NCI-H69 (cell line): Measurements from ENCODE around the gene ZNF225.
"Not testable (repeated sequence)": the region's sequence is repeated elsewhere in the genome, so short reads cannot be mapped to it uniquely, and the experiment has no call there.

Experiments
- DNase-seq: peaks from one replicate; lab custom pipeline; 2025; lab: John Stamatoyannopoulos, UW

Gene ZNF225

DNA sequence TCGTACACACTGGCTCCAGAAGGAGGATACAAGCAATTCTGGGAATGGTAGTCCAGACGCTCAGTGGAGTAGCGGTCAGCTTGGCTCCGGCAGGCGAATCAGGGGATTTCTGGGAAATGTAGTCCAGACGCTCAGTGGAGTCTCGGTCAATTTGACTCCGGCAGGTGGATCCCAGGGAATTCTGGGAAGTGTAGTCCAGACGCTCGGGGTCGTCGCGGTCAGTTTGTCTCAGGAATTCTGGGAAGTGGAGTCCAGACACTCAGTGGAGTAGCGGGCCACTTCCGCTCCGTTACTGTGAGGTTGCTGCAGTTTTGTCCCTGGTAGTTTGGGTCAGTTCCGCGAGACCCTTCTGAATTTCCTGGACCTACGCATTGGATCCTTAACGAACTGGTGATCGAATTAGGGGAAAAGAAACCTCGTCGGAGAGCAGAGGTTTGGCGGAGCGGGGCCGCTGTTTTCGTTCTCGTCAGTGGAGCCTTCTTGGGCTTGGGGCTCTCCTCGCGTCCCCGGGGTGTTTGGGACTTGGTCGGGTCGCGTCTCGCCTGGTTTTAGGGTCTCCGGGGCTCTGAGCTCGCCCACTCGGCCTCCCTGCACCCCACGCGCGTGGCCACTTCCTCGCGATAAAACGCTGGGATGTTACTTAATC is at the start of gene ZNF225:
ZNF225 (plus strand) TSS at position 262 of the 646 bp plus-strand sequence. CDS start 2,429 bp downstream, outside the sequence.
- DNase-seq: peak; percentile 99

DNA sequence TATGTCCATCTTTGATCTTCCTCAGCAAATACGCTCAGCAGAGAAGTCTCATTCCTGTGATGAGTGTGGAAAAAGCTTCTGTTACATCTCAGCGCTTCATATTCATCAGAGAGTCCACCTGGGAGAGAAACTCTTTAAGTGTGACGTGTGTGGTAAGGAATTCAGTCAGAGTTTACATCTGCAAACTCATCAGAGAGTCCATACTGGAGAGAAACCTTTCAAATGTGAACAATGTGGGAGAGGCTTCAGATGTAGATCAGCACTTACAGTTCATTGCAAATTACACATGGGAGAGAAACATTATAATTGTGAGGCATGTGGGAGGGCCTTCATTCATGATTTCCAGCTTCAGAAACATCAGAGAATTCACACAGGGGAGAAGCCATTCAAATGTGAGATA is 46.9 kb upstream of the ZNF225 start:
- DNase-seq: no peak

GRCh38 chr19:44069415-44069814 is 43.8 kb upstream of the ZNF225 start:
- no peak for DNase-seq

DNA sequence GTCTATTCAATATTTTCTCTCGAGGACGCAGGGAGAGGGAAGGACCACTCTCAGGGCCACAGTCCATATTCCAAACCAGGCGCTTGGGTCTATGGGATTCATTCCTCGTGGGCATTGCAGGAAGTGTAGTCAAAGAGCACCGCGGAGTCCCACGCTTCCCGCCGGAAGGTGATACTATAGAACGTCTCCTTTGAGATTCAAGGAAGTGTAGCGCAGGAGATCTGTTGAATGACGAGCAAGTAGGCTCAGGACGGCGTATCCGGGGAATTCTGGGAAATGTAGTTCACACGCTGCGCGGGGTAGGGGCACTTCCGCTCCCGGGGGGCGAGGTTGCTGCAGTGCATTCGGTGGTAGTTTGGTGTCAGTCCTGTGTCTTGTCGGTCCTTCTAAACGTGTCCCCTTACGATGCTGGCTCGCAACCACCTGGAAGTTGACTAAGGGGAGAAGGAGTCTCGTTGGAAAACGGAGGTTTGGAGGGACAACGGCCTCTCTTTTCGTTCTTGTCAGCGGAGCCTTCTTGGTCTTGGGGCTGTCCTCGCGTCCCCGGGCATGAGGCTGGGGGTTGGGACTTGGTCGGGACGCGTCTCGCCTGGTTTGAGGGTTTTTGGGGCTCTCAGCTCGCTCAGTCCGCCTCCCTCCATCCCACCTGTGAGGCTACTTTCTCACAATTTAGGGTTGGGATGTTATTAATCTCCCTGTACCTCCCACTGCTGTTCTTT is 41.2 kb upstream of the ZNF225 start, which contains the start of gene ZNF284:
ZNF284 (plus strand) TSS at position 336 of the 719 bp plus-strand sequence. CDS start 4,231 bp downstream, outside the sequence.
- peak; percentile 98 for DNase-seq

- peak; percentile 30 for DNase-seq
Observed at GRCh38 chr19:44072543-44073401, 40.4 kb upstream of the ZNF225 start.

DNA sequence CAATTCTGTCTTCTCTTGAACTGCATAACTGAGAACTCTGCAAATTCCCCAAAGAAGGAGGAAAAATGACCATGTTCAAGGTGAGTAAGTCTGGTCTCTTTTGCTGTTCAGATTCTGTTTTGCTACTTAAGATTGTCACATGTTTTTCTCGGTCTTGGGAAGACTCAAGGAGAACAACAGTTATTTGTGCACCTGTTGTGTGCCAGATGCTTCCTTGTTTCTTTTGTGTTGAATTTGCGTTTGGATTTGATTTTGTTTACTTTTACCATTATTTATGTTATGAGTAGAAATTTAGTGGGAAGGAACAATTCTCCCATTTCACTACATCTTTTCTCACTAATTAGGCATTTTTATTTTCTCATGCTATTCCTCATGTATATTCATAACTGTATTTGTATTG is 36.9 kb upstream of the ZNF225 start:
- DNase-seq: no peak

DNA sequence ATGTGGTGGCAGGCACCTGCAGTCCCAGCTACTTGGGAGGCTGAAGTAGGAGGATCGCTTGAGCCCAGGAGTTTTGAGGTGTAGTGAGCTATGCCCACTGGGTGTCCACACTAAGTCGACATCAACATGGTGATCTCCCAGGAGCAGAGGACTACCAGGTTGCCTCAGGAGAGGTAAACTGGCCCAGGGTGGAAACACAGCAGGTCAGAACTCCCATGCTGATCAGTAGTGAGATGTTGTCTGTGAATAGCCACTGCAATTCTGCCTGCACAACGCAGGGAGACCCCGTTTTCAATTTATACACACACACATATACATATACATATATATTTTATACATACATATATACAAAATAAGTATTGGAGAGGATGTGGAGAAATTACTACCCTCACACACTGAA is 21.1 kb upstream of the ZNF225 start:
- DNase-seq: no peak

DNA sequence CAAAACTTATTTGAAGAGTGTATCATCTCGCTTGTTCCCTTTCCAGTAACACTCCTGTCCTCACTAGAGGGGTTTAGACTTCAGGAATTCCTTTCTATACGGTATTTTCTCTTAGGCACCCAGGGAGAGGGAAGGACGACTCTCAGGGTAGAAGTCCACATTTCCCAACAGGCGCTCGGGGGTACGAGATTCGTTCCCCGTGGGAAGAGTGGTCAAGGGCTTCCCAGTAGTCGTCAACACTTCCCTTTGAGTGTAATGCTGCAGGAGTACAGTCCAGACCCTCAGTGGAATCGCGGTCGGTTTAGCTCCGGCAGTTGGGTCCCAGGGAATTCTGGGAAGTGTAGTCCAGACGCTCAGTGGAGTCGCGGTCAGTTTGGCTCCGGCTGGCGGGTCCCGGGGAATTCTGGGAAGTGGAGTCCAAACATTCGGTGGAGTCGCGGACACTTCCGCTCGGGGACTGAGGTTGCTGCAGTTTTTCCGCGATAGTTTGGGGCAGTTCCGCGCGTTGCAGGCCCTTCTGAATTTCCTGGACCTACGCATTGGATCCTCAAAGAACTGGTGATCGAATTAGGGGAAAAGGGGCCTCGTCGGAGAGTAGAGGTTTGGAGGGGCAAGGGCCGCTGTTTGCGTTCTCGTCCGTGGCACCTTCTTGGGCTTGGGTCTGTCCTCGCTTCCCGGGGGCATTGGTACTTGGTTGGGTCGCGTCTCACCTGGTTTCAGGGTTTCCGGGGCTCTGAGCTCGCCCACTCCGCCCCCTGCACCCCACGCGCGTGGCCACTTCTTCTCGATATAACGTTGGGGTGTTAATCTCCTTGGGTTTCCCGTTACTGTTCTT is 19.1 kb upstream of the ZNF225 start, which contains the start of gene ZNF224:
ZNF224 (plus strand) TSS at position 431 of the 835 bp plus-strand sequence. CDS start 3,513 bp downstream, outside the sequence.
- DNase-seq: peak; percentile 97

- DNase-seq: no peak
Observed at GRCh38 chr19:44107751-44108150, 5.4 kb upstream of the ZNF225 start.

- DNase-seq: no peak
Observed at GRCh38 chr19:44109458-44109857, 3.7 kb upstream of the ZNF225 start.

- peak; percentile 84 for DNase-seq
Observed at GRCh38 chr19:44111910-44112463, 1.2 kb upstream of the ZNF225 start.

DNA sequence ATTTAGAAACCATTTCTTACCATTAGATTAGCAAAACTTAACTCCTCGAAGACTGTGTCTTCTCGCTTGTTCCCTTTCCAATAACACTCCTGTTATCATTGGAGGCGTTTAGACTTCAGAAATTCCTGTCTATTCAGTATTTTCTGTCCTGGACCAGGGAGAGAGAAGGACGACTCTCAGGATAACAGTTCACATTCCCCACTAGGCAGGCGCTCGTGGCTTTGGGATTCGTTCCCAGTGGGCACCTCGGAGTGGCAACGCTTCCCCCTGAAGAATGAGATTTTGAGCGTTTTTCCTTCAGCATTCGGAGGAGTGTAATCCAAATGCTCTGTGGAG is 429 bp upstream of the ZNF225 start:
- DNase-seq: no peak

DNA sequence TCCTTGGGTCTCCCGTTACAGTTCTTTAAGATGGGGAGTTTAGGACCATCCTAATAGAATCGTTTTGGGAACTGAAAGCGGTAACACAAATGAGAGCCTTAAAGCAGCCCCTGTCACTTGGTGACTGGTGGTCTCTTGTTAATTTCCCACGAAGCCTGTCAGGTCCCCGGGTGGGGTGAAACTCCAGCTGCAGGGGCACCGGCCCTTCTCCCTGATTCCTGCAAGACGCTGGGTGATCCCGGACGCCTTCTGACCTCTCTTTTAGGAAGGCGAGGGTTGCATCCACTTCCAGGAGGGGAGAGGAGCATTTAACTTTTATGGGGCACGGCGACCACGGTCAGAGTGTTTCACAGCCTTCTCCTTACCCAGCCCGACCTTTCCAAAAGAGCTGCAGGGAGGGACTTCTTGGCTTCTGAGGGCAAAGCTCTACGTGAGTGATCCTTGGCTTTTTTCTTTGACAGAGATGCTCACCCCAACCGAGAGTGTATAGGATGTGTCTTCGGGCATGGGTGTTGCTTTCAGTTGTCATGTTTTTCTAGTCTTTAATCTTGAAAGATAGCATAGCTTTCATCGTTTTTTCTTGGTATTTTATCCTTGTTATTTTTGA is 688 bp downstream of the ZNF225 start:
- DNase-seq: peak; percentile 39

- DNase-seq: not testable (repeated sequence)
Observed at GRCh38 chr19:44121162-44121561, 8.0 kb downstream of the ZNF225 start.

- DNase-seq: no peak
Observed at GRCh38 chr19:44131955-44132354, 18.8 kb downstream of the ZNF225 start.

- DNase-seq: peak; percentile 90
Observed at GRCh38 chr19:44141191-44142058, 28.2 kb downstream of the ZNF225 start, which contains the start of gene ZNF234. TSS of gene ZNF234 (plus strand) at chr19:44141554. CDS start at chr19:44144633, 3,079 bp downstream.

DNA sequence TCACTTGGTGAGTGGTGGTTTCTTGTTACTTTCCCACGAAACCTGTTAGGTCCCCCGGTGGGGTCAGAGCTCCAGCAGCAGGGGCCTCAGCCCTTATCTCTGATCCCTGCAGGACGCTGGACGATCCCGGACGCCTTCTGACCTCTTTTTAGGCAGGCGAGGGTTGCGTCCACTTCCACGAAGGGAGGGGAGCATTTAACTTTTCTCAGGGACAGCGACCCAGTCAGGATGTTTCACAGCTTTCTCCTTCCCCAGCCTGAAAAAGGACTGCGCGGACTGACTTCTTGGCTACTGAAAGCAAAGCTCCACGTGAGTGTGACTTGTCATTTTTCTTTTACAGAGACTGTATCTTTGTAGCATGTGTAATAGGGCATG is 28.8 kb downstream of the ZNF225 start:
- DNase-seq: peak; percentile 57

- no peak for DNase-seq
Observed at GRCh38 chr19:44149776-44150175, 36.6 kb downstream of the ZNF225 start.

GRCh38 chr19:44151491-44151890 is 38.3 kb downstream of the ZNF225 start:
- no peak for DNase-seq

GRCh38 chr19:44156475-44156874 is 43.3 kb downstream of the ZNF225 start:
- no peak for DNase-seq
